Right lobe of liver (tissue), 6 donors: Measurements from ENCODE around the gene ANXA8L1. TPM values are rescaled to one million over a fixed set of nuclear protein-coding genes. Genes with fewer than 3 reads are reported as not detected.
"Not testable (repeated sequence)": the region's sequence is repeated elsewhere in the genome, so short reads cannot be mapped to it uniquely, and the experiment has no call there.

Source experiments
- ATAC-seq, 4 donors: fragments of 200-7000 bp; cut with Tn5 transposase; one replicate each; pipeline ENCODE4 v1.9.1; 2020; ENCODE audit warnings: mild to moderate bottlenecking in 4 of 4, moderate library complexity in 4 of 4
- DNase-seq, 3 donors: peaks; one replicate each; pipeline ENCODE4 v3.0.0-alpha.2; 2020
- H3K27ac ChIP-seq, 3 donors: fragments of 200-600 bp; one replicate each; pipeline ENCODE4 v1.8.0; 2022
- H3K27me3 ChIP-seq, 2 donors: fragments of 200-600 bp; one replicate each; pipeline ENCODE4 v1.8.0; 2022
- H3K36me3 ChIP-seq, 4 donors: fragments of 200-600 bp; sonication (generic) in 1 of 4; one replicate each; pipeline versions ENCODE4 v1.5.1 to v1.8.0; 2017 to 2022; ENCODE audit warnings: control low read depth in 1 of 4
- H3K4me1 ChIP-seq, 4 donors: fragments of 200-600 bp; sonication (generic) in 1 of 4; one replicate each; pipeline versions ENCODE4 v1.5.1 to v1.8.0; 2017 to 2022; ENCODE audit warnings: control low read depth in 1 of 4
- H3K4me3 ChIP-seq, 3 donors: fragments of 200-600 bp; one replicate each; pipeline ENCODE4 v1.8.0; 2022
- H3K9me3 ChIP-seq, 4 donors: fragments of 200-600 bp; sonication (generic) in 1 of 4; one replicate each; pipeline versions ENCODE4 v1.5.1 to v1.8.0; 2017 to 2022; ENCODE audit warnings: control low read depth in 1 of 4
- WGBS: methylation state at CpG from one replicate; pipeline ENCODE4 v1.1.6; 2018; ENCODE audit warnings: low coverage, low lambda C conversion rate; ENCODE audit not compliant: insufficient coverage; ENCODE audit errors: missing lambda C conversion rate; 5-methylcytosine and 5-hydroxymethylcytosine counted together
- intact Hi-C, 2 donors: fragments of 100-400 bp; cut with DNase I; formaldehyde crosslinking; loops; one replicate each; pipeline versions ENCODE4 v1.11.2 to v1.14.1; 2022
- total RNA-seq, 6 experiments: library from RNA; depleted of rRNA in 2 of 6; stranded (reverse); fragments of >200 nt in 2 of 6; fragmentation: NEBNext Ultra II Directional in 3 of 6; extraction: Animal tissue kit (Norgen Biotek cat#: 25700) in 3 of 6; gene quantifications; one replicate each; pipeline versions ENCODE4 v1.1.0 to v1.2.4, GENCODE V29; 2016 to 2023
- TF ChIP-seq, protein P1 (sequence below), 4 donors: fragments of 200-600 bp in 3 of 4; fragments of 450-650 bp in 1 of 4; IDR thresholded peaks; one replicate each; pipeline versions ENCODE4 v1.5.1 to v1.8.0; 2016 to 2022; ENCODE audit warnings: antibody characterized with exemption in 4 of 4, mild to moderate bottlenecking in 2 of 4
- donor health status: DM: no; HTN: yes; CAD: no.
- donor health status: DM: no; HTN: no; CAD: no.
- donor health status: DM: no; HTN: no; CAD: no.
- donor health status: DM: no; HTN: yes; CAD: no.
- donor health status: DM: no; HTN: yes; CAD: no.

The ANXA8L1 gene
- total RNA-seq, 6 experiments from 2014 or later: 0.25 to 1.2 (median 0.45) TPM; not detected in 2

DNA sequence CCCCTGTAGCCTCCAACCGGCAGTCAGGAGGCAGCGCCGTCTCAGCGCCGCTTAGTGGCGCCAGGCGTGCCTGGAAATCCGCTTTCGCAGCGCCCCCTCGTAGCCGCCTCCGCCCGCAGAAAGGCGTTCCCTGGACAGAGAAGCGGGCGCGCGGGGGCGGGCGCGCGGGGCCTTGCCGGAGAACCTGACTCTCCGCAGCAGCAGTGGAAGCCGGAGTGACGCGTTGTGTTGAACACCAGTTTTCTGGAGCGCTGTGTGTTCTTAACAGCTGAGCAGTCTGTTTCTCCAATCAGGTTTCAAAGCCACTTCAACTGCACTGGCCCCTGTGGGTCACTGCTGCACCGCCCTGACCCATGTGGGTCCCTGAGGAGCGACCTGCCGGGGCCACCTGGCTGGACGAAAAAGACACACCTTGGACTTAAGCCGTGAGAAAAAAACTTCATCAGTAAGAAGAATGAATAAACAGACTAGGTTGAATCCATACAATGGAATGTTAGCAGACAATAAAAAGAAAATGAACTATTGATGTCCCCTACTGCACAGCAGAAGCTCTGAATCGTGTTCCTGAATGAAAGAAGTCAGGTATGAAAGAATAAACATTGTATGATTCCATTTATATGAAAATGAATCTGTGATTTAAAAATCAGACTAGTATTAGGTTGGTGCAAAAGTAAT lies 22.8 kb downstream of the ANXA8L1 start:
- H3K27ac ChIP-seq, DNase-seq, H3K4me1 ChIP-seq, intact Hi-C loops, H3K36me3 ChIP-seq, H3K27me3 ChIP-seq, H3K4me3 ChIP-seq, H3K9me3 ChIP-seq: not testable (repeated sequence)
- TF ChIP-seq, protein P1, sequence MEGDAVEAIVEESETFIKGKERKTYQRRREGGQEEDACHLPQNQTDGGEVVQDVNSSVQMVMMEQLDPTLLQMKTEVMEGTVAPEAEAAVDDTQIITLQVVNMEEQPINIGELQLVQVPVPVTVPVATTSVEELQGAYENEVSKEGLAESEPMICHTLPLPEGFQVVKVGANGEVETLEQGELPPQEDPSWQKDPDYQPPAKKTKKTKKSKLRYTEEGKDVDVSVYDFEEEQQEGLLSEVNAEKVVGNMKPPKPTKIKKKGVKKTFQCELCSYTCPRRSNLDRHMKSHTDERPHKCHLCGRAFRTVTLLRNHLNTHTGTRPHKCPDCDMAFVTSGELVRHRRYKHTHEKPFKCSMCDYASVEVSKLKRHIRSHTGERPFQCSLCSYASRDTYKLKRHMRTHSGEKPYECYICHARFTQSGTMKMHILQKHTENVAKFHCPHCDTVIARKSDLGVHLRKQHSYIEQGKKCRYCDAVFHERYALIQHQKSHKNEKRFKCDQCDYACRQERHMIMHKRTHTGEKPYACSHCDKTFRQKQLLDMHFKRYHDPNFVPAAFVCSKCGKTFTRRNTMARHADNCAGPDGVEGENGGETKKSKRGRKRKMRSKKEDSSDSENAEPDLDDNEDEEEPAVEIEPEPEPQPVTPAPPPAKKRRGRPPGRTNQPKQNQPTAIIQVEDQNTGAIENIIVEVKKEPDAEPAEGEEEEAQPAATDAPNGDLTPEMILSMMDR (IDR thresholded peaks at IDR 0.05): peak in 2 of 4 donors; percentile 19 to 24
- WGBS: 8% methylated on average over 6 of the region's 35 CpGs
- peak; percentile 89 to 96 (median 91) for ATAC-seq

DNA sequence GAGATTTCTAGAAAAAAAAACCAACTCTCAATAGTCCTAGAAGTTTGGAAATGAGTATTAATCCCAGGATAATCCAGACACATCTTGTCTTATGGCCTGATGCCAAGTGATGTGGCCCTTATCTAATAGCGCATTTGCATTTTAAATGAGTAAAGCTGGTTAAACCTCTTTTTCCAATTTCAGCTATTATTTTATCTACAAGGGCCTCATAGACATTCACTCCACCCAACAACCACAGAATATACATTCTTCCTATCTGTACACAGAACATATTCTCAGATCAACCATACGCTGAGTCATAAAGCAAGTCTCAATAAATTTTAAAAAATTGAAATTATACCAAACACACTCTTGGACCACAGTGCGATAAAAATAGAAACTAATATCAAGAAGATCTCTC lies 34.0 kb downstream of the ANXA8L1 start:
- H3K36me3 ChIP-seq, ATAC-seq, DNase-seq, H3K27ac ChIP-seq, H3K9me3 ChIP-seq, H3K27me3 ChIP-seq, intact Hi-C loops, H3K4me3 ChIP-seq, H3K4me1 ChIP-seq: not testable (repeated sequence)
- WGBS: 93% methylated on average over 2 of the region's 3 CpGs

DNA sequence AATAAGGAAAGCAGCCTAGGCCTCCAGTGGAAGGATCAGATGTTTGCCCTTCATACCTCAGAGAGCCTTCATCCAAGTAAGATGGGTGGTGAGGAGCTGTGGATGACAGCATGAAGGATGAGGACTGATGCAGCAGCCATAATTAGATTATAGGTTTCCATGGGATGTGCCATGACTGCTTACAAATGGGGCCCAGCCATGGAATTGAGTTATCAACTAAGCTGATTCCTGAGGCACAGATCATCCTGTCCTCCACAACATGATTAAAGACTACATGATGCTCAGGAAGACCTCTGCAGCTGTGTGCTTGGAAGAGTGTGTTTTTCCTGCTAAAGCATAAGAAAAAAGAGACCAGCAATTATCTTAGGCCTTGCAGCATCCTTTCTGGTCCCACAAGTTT lies 35.5 kb downstream of the ANXA8L1 start:
- H3K9me3 ChIP-seq, intact Hi-C loops, H3K4me1 ChIP-seq, H3K27me3 ChIP-seq, DNase-seq, H3K36me3 ChIP-seq, H3K4me3 ChIP-seq, H3K27ac ChIP-seq, ATAC-seq: not testable (repeated sequence)

DNA sequence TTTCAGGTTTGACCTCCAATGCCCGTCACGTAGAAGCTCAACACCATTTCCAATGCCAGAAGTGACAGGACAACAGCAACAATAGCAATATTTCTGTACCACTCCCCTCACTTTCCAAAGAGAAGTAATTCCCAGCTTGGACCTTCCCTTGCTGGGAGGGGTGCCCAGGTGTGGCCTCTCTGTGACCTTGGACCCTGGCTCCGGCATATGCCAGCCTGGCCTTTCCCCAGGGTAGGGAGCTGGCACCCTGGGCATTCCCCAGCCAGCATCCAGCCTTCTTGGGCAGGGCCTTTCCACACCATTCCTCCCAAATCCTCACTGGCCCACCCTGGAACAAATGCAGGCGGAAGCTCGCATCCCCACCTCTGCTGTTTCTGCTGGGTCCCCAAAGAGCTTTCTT lies 37.1 kb downstream of the ANXA8L1 start:
- H3K27me3 ChIP-seq, H3K27ac ChIP-seq, H3K4me1 ChIP-seq, H3K4me3 ChIP-seq, H3K36me3 ChIP-seq, H3K9me3 ChIP-seq, DNase-seq, intact Hi-C loops, ATAC-seq: not testable (repeated sequence)
- WGBS: no CpG with 5 or more reads among the region's 5 CpGs

DNA sequence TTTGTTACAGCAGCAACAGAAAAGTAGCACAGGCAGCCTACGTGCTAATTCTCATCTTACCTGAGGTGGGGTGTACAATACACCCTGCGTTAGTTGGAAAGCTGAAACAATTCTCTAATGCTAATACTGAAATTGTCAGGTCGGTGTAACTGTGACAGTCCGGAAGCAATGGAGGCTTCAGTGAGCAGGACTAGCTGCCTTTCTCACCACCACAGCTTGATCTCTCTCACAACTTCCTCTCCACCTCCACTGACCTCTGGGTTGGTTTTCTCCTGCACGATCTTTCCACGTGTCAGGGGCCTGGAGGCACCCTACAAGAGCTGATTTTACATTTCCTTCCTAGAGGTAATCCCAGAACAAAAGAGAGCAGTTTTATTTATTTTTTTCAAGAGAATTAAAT lies 39.7 kb downstream of the ANXA8L1 start:
- H3K9me3 ChIP-seq, H3K27ac ChIP-seq, H3K4me1 ChIP-seq, intact Hi-C loops, H3K27me3 ChIP-seq, H3K4me3 ChIP-seq, ATAC-seq, H3K36me3 ChIP-seq, DNase-seq: not testable (repeated sequence)
- WGBS: no CpG with 5 or more reads among the region's 6 CpGs

DNA sequence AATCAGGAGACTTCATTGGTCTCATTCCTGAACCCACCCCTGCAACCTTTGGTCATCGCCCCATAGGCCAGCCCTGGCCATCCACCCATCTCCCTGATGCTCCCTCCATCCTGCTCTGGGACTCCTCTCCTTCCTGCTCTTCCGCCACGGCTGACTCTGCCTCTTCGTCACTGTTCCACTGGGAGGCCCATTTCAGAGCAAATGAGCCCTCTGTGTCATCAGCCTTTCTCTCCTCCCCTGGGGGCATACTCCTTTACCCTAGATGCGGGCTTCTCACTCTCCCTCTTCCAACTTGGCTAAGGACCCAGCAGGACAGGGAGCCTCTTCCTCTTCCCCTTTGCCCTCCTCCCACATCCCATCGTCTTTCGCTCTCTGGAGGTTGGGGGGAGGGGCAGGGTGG lies 42.7 kb downstream of the ANXA8L1 start:
- H3K4me1 ChIP-seq, H3K27me3 ChIP-seq, H3K9me3 ChIP-seq, intact Hi-C loops, H3K36me3 ChIP-seq, H3K27ac ChIP-seq, DNase-seq, ATAC-seq, H3K4me3 ChIP-seq: not testable (repeated sequence)
- 100% methylated on average over 1 of the region's 7 CpGs for WGBS

DNA sequence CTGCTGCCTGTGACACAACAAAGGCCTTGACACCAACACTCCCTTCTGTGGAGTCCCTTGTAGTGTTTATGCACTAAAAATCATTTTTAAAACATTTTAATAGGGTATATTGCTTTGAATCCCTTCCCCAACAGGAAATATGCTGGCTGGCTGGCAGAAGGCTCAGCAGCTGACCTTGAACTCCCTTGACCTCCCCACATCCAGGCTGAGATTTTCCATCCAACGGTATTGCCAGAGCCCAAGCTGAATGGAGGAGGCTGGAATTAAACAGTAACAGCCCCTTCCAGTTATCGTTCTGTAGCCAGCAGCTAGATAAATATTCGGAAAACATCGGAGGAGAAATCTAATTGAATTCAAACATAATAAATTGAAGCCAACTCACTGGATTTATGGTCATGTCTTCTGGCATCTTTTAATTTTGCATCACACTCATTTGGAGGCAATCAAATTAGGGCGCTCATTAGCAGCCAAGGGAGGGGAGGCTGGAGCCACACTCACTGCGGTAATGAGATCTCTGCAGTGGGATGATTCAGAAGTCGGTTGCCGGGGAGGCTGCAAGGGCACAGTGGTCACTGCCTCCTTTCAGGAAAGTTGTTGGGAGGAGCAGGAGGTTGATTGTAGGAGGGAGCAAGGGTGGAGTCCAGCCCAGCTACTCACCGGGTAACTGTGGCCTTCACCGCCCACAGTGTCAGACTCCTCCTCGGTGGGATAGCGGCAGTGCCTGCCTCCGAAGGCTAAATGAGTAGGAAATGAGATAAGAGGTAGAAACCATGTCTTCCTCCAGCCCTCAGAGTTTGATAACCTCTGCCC lies 44.2 kb downstream of the ANXA8L1 start:
- H3K4me3 ChIP-seq, H3K27ac ChIP-seq, H3K36me3 ChIP-seq, H3K9me3 ChIP-seq, intact Hi-C loops, H3K27me3 ChIP-seq, DNase-seq, H3K4me1 ChIP-seq: not testable (repeated sequence)
- peak; percentile 66 to 81 (median 74) for ATAC-seq
- WGBS: 50% methylated on average over 3 of the region's 13 CpGs

DNA sequence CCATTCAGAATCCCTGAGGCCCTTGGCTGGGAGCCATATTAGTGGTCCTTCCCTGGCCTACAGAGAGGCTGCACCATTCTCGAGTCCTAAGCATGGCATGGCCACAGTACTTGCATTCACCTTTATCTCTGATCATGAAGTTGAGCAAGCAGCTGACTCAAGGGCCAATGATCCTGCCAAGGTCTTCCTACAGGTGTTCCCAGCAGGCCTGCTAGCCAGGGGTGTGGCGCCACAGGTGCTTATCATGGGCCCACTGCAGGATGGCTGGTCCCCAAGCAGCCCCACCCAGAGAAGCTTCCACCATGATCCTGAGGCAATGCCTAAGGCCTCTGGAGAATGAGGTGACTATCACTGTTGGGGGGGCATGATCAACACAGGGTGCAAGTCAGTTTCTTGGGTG lies 48.0 kb downstream of the ANXA8L1 start:
- DNase-seq, H3K9me3 ChIP-seq, intact Hi-C loops, H3K4me1 ChIP-seq, H3K27me3 ChIP-seq, ATAC-seq, H3K36me3 ChIP-seq, H3K4me3 ChIP-seq, H3K27ac ChIP-seq: not testable (repeated sequence)
- WGBS: no CpG with 5 or more reads among the region's 2 CpGs

DNA sequence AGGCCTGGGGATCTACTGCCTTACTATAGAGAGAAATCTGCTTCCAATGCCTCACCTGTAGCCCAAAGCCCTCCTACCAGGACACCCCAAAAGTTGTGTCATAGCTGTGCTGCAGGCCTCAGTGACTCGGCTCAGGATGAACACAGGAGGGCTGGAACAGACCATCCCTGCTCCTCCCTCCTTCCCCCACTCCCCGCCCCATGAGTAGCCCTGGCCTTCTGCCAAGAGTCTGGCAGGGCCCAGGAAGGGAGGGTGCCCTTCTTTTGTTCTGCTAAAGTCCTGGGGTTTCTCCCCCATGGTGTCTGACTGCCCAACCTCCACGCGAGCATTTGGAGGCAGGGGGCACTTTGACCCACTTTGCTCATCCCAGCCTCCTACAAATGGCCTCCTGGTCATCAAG lies 65.4 kb downstream of the ANXA8L1 start:
- H3K27ac ChIP-seq, ATAC-seq, H3K4me1 ChIP-seq, intact Hi-C loops, H3K36me3 ChIP-seq, H3K27me3 ChIP-seq, H3K4me3 ChIP-seq, H3K9me3 ChIP-seq: not testable (repeated sequence)
- DNase-seq: peak in 1 of 3 donors; percentile 40
- no CpG with 5 or more reads among the region's 4 CpGs for WGBS
